Measurements from ENCODE around the gene CDK19. TPM values are rescaled to one million over a fixed set of nuclear protein-coding genes. Genes with fewer than 3 reads are reported as not detected.

CDK19 gene
- total and polyA plus RNA-seq, 2 of the 13 experiments (the other 11 are each of a cell fraction or from before 2014, with no cell fraction given), result 13.4 to 27.0 TPM

GRCh38 chr6:110681543-110682459 lies 133.5 kb downstream of the CDK19 start (continued):
- TF ChIP-seq ZFP37 (CRISPR knock-in tag; IDR thresholded peaks at IDR 0.05; ENCODE audit: borderline replicate concordance) (no peak), SOX6 (IDR thresholded peaks at IDR 0.05) (no peak), SOX6 (CRISPR knock-in tag; IDR thresholded peaks at IDR 0.05) (peak; percentile 31; the same call in 1 of the 2 replicates), ZMYM4 (CRISPR knock-in tag; IDR thresholded peaks at IDR 0.05) (no peak; the same call in 1 of the 2 replicates), IRF9 (CRISPR knock-in tag; IDR thresholded peaks at IDR 0.05; ENCODE audit: borderline replicate concordance) (no peak), NFKBIZ (CRISPR knock-in tag; IDR thresholded peaks at IDR 0.05) (no peak), STAT5B (CRISPR knock-in tag; IDR thresholded peaks at IDR 0.05) (no peak), SMARCC2 (IDR thresholded peaks at IDR 0.05) (no peak), ZNF34 (CRISPR knock-in tag; IDR thresholded peaks at IDR 0.05; ENCODE audit: borderline replicate concordance) (no peak), POLR2G (IDR thresholded peaks at IDR 0.05; ENCODE audit: low read depth, low read length) (no peak), ARID5B (CRISPR knock-in tag; IDR thresholded peaks at IDR 0.05) (peak; percentile 70; the same call in 1 of the 2 replicates), KIAA2018 (CRISPR knock-in tag; IDR thresholded peaks at IDR 0.05; ENCODE audit: borderline replicate concordance) (no peak), KLF13 (CRISPR knock-in tag; IDR thresholded peaks at IDR 0.05) (no peak), ZFP41 (CRISPR knock-in tag; IDR thresholded peaks at IDR 0.05; ENCODE audit: borderline replicate concordance) (no peak), SOX13 (IDR thresholded peaks at IDR 0.05) (no peak), SOX13 (CRISPR knock-in tag; conservative IDR thresholded peaks at IDR 0.05 in 1 of 2, IDR thresholded peaks at IDR 0.05 in 1 of 2) (peak in 1 of 2 experiments; percentile 49; a peak in 1 of 4 replicates)

All from HepG2 (cell line).